Measurements from ENCODE around the gene SNRNP70.
"Not testable (repeated sequence)": the region's sequence is repeated elsewhere in the genome, so short reads cannot be mapped to it uniquely, and the experiment has no call there.

SNRNP70 gene

GRCh38 chr19:49064768-49065611 lies 20.3 kb upstream of the SNRNP70 start, which contains the start of gene NTF4:
TSS of gene NTF4 (minus strand) at chr19:49064818. CDS start at chr19:49061997, 2,821 bp downstream.
- no peak for DNase-seq

- no peak for DNase-seq
Measured at GRCh38 chr19:49065905-49066512, 19.2 kb upstream of the SNRNP70 start.

- no peak for DNase-seq
Measured at GRCh38 chr19:49067554-49067953, 17.7 kb upstream of the SNRNP70 start.

- DNase-seq: no peak
Measured at GRCh38 chr19:49069026-49069425, 16.2 kb upstream of the SNRNP70 start.

- DNase-seq: no peak
Measured at GRCh38 chr19:49070416-49070815, 14.8 kb upstream of the SNRNP70 start.

GRCh38 chr19:49071860-49072547 lies 13.2 kb upstream of the SNRNP70 start:
- DNase-seq: no peak

- DNase-seq: no peak
Measured at GRCh38 chr19:49073514-49074378, 11.5 kb upstream of the SNRNP70 start.

GRCh38 chr19:49074869-49075268 lies 10.4 kb upstream of the SNRNP70 start:
- DNase-seq: not testable (repeated sequence)

- no peak for DNase-seq
Measured at GRCh38 chr19:49080392-49080791, 4.9 kb upstream of the SNRNP70 start.

- DNase-seq: no peak
Measured at GRCh38 chr19:49081273-49081672, 4.0 kb upstream of the SNRNP70 start.

GRCh38 chr19:49084206-49085019 lies 838 bp upstream of the SNRNP70 start:
- DNase-seq: no peak

GRCh38 chr19:49085868-49086232 lies 599 bp downstream of the SNRNP70 start:
- DNase-seq: no peak

- DNase-seq: no peak
Measured at GRCh38 chr19:49086296-49086695, 1.0 kb downstream of the SNRNP70 start.

GRCh38 chr19:49091391-49092038 lies 6.3 kb downstream of the SNRNP70 start:
- no peak for DNase-seq

GRCh38 chr19:49092686-49093085 lies 7.4 kb downstream of the SNRNP70 start:
- no peak for DNase-seq

- no peak for DNase-seq
Measured at GRCh38 chr19:49094505-49095482, 9.5 kb downstream of the SNRNP70 start.

GRCh38 chr19:49097453-49098288 lies 12.4 kb downstream of the SNRNP70 start:
- DNase-seq: peak; percentile 57

- DNase-seq: no peak
Measured at GRCh38 chr19:49098795-49099194, 13.5 kb downstream of the SNRNP70 start.

- no peak for DNase-seq
Measured at GRCh38 chr19:49101160-49101559, 15.9 kb downstream of the SNRNP70 start.

Measured in stimulated activated naive CD4-positive, alpha-beta T cell treated with Interleukin-2 at 50 U/mL for 16 hours (primary cell).